Endothelial cell (in vitro differentiated cells): Measurements from ENCODE around the gene JAKMIP3. TPM values are rescaled to one million over a fixed set of nuclear protein-coding genes. Genes with fewer than 3 reads are reported as not detected.

Source experiments
- DNase-seq: peaks from one replicate; pipeline ENCODE4 v3.0.0; 2021; ENCODE audit warnings: low spot score
- H3K27ac Mint-ChIP-seq: one replicate; pipeline ENCODE4 v1.8.0; 2021; ENCODE audit warnings: mixed read lengths, inconsistent platforms; ENCODE audit not compliant: unreplicated experiment
- H3K27me3 Mint-ChIP-seq: one replicate; pipeline ENCODE4 v1.8.0; 2021; ENCODE audit warnings: mild to moderate bottlenecking, moderate library complexity, mixed read lengths, inconsistent platforms; ENCODE audit not compliant: unreplicated experiment
- H3K36me3 Mint-ChIP-seq: one replicate; pipeline ENCODE4 v1.8.0; 2021; ENCODE audit warnings: mild to moderate bottlenecking, low read depth, mixed read lengths, inconsistent platforms; ENCODE audit not compliant: unreplicated experiment
- H3K4me1 Mint-ChIP-seq: one replicate; pipeline ENCODE4 v1.8.0; 2021; ENCODE audit warnings: mild to moderate bottlenecking, mixed read lengths, inconsistent platforms; ENCODE audit not compliant: unreplicated experiment
- H3K4me3 Mint-ChIP-seq: one replicate; pipeline ENCODE4 v1.8.0; 2021; ENCODE audit warnings: mild to moderate bottlenecking, mixed read lengths, inconsistent platforms; ENCODE audit not compliant: unreplicated experiment
- H3K9me3 Mint-ChIP-seq: one replicate; pipeline ENCODE4 v1.8.0; 2021; ENCODE audit warnings: mixed read lengths, inconsistent platforms; ENCODE audit not compliant: unreplicated experiment
- total RNA-seq: library from RNA; stranded (reverse); fragmentation: NEBNext Ultra II Directional; extraction: Animal tissue kit (Norgen Biotek cat#: 25700); gene quantifications from one replicate; pipeline ENCODE4 v1.2.1, GENCODE V29; 2021; ENCODE audit not compliant: unreplicated experiment
- TF ChIP-seq, protein P1 (sequence below): fragments of 200-600 bp; sonication (generic); IDR thresholded peaks from one replicate; pipeline ENCODE4 v1.5.0; 2021; ENCODE audit warnings: antibody characterized with exemption; ENCODE audit not compliant: unreplicated experiment

JAKMIP3 gene
- total RNA-seq, 1 donor from 2014 or later = 0.05 TPM

DNA sequence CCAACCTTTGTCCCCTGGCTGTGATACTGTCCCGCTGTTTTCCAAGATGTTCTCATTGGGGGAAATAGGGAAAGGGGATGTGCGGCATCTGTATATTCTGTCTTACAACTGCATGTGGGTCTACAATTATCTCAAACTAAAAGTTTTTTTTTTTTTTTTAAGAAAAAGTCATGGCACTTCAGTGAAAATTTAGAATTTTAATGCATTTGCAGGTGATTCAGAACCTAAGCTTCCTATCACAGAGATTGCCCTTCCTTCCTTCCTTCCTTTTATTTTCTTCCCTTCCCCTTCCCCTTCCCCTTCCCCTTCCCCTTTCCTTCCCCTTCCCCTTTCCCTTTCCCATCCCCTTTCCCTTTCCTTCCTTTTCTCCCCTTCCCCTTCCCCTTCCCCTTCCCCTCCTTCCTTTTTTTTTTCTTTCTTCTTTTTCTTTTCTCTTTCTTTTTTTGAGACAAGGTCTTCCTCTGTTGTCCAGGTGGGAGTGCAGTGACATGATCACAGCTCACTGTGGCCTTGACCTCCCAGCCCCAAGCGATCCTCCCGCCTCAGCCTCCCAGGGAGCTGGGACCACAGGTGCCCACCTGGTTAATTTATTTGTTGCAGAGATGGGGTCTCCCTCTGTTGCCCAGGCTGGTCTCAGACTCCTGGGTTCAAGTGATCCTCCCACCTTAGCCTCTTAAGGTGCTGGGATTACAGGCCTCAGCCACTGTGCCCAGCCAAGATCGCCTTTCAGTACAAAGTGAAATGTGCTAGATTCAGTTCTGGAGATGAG is 32.0 kb downstream of the JAKMIP3 start:
- TF ChIP-seq, protein P1, sequence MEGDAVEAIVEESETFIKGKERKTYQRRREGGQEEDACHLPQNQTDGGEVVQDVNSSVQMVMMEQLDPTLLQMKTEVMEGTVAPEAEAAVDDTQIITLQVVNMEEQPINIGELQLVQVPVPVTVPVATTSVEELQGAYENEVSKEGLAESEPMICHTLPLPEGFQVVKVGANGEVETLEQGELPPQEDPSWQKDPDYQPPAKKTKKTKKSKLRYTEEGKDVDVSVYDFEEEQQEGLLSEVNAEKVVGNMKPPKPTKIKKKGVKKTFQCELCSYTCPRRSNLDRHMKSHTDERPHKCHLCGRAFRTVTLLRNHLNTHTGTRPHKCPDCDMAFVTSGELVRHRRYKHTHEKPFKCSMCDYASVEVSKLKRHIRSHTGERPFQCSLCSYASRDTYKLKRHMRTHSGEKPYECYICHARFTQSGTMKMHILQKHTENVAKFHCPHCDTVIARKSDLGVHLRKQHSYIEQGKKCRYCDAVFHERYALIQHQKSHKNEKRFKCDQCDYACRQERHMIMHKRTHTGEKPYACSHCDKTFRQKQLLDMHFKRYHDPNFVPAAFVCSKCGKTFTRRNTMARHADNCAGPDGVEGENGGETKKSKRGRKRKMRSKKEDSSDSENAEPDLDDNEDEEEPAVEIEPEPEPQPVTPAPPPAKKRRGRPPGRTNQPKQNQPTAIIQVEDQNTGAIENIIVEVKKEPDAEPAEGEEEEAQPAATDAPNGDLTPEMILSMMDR = no peak
- peaks cover 4% of the 10 kb centered on the region for H3K27me3 Mint-ChIP-seq
- H3K36me3 Mint-ChIP-seq = no peaks in the 10 kb centered on the region
- H3K9me3 Mint-ChIP-seq = no peaks in the 10 kb centered on the region
- no peaks in the 10 kb centered on the region for H3K4me1 Mint-ChIP-seq
- H3K27ac Mint-ChIP-seq = no peak overlapping the region
- H3K4me3 Mint-ChIP-seq = no peak overlapping the region
- DNase-seq = no peak

DNA sequence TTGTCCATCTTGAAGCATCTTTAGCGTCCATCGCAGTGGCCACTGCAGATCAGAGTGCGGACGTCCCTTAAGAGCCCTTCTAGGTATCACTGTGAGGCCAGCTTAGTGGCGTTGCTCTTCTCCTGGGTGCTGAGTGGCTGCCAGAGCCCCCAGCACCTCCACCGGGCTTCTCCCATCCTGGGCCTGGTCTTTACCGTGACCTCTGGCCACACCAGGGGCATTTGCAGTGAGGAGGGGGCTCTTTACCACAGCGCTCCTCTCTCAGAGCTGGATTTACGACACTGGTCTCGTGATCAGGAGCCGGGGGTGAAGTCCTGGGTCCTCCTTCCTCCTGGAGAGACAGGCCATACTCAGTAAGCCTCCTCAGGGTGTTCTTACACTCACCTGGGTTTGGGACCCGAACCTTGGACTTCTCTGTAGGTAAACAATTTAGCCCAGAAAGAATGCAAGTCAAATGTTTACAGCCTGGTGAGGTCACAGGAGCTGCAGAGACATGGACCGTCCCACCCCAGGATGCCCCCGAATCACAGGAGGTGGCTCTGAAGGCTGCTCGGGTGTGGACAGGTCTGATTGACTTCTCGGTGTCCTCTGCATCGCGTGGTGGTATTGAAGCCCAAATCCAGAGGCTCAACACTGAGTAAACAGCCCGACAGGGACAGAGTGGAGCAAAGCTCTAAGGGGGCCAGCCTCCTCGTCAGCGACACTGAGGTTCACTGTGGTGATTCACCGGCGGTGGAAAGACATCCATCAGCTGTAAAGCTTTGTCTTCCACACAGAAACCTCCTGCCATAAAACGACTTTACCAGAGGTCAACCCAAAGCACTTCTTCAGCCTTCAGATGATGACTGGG is 33.0 kb downstream of the JAKMIP3 start:
- H3K4me1 Mint-ChIP-seq = no peaks in the 10 kb centered on the region
- no peaks in the 10 kb centered on the region for H3K9me3 Mint-ChIP-seq
- TF ChIP-seq, protein P1 = no peak
- no peak overlapping the region for H3K27ac Mint-ChIP-seq
- H3K4me3 Mint-ChIP-seq = no peak overlapping the region
- DNase-seq = no peak
- H3K27me3 Mint-ChIP-seq = peaks cover 5% of the 10 kb centered on the region
- no peaks in the 10 kb centered on the region for H3K36me3 Mint-ChIP-seq

DNA sequence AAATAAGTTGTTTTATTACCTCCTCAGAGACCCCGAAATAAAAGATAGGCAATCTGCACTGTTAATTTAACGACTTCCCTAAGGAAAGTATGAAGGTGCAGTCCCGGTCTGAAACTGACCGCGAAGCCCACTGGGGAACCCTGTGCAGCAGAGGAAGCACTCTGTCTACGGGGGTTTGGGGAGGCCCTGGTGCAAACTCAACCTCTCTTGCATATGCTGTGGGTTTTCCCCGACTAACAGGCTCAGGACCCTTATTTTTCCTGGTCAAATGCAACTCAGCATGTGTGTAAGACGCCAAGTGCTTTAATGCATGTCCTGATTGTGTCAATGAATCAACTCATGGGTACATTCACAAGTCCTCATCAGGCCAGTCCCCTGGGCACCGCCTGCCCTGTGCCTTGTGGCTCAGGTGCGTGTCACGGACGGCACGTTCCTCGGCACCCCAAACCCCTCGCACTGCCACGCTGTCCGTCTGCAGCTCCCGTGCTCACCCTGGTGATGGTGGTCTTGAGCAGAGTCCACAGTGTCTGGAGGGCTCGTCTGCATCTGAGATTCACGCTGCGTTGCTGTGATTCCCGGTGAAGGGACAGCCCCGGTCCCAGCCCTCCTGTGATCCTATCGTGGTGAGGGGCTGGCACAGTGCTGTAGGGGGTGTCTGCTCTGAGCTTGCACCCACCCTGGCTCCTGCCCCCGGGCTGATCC is 33.8 kb downstream of the JAKMIP3 start:
- no peaks in the 10 kb centered on the region for H3K36me3 Mint-ChIP-seq
- H3K4me3 Mint-ChIP-seq = no peak overlapping the region
- no peak overlapping the region for H3K27ac Mint-ChIP-seq
- no peaks in the 10 kb centered on the region for H3K9me3 Mint-ChIP-seq
- H3K27me3 Mint-ChIP-seq = peaks cover 7% of the 10 kb centered on the region
- TF ChIP-seq, protein P1 = no peak
- no peak for DNase-seq
- no peaks in the 10 kb centered on the region for H3K4me1 Mint-ChIP-seq

DNA sequence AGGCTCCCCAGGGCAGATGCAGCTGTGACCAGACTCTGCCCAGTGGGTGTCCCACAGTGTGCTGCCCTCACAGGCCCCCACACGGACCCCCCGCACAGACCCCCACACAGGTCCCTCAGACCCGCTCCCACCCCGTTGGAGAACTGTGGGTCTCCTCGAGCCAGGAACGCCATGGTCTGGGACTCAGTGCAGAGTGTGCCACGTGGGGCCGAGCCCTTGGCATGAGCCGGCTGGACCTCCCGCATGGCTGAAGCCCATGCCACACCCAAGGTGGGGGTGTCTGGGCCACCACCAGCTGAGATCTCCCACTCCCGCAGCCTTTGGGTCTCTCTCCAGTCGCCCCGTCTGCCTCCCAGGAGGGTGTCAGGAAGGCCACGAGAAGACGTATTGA is 34.3 kb downstream of the JAKMIP3 start:
- H3K27me3 Mint-ChIP-seq = peaks cover 7% of the 10 kb centered on the region

More for the DNA sequence above, 34.3 kb downstream of the JAKMIP3 start:
- no peaks in the 10 kb centered on the region for H3K4me1 Mint-ChIP-seq
- H3K4me3 Mint-ChIP-seq = no peak overlapping the region
- TF ChIP-seq, protein P1 = no peak
- H3K36me3 Mint-ChIP-seq = no peaks in the 10 kb centered on the region
- no peak overlapping the region for H3K27ac Mint-ChIP-seq
- no peaks in the 10 kb centered on the region for H3K9me3 Mint-ChIP-seq
- DNase-seq = no peak
